ENCODE measurements around the gene GPR17.

Gene GPR17

DNA sequence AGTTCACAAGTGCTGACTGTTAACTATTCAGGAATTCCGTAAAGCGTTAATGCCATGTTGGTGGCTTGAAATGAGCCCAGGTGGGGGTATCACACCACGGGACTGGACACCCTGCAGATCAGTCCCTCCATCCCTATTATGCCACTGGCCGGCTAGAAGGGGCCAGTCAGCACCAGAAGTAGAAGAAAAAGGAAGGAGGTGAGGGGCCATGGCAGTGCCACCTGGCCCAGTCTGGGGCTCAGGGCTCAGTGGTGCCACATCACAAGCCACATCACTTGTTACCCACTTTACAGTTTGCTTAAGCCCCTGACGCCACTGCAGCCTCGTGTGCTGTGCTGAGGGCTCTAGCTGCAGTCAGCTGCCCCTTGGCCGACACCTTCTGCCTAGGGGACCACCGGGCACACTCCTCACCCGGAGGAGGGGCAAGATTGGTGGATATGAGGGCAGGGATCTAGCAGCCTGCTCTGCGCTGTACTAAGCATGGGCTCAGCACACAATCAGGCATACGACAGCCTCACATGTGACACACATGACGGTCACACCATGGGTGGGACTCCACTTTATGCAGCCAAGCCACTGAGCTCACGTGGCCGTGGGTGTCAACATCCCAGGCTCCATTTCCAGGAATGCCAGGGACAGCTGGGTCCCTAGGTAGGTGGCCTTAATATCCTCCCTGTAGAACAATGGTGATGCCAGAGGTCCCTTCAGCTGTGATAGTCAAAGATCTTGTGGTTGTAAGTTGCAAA, 25.8 kb downstream of the GPR17 start:
- no peak for DNase-seq (ENCODE audit: low read depth)

DNA sequence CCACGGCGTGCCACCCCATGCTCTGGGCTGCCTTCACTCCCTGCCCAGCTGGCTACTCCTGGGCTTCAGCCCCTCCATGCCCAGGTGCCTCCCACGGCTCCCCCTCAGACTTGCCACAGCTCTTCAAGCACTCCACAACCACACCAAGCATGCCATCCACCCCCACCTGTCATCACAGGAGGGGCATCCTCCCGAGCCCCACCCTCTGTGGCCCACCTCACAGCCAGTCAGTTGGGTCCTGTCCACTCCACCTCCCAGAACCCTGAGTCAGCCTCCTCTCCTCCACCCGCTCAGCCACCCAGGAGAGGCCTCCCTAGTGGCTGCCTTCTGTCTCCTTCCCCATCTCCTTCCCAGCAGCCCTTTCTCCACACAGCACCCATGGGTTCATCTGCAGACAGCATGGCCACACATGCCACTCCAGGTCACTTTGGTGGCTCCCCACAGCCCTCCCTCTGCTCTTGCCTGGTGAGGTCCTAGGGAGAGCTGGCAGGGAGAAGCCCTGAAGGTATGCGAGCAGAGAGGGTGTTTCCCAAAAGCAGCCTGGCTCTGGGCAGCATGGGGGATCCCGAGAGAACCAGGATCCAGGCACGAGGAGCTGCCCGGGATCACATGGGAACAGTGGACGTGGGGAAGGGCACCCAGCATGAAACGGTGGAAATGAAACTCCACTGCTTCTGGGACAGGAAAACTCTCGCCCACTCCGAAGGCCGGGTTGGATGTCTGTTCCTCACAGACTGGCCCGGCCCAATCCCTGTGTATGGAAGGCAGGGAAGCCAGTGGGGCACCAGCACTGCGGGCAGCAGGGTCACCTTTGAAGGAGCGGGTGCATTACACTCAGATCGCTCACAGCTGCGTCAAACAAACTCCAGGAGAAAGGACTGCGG, 26.6 kb downstream of the GPR17 start:
- no peak for DNase-seq (ENCODE audit: low read depth)

DNA sequence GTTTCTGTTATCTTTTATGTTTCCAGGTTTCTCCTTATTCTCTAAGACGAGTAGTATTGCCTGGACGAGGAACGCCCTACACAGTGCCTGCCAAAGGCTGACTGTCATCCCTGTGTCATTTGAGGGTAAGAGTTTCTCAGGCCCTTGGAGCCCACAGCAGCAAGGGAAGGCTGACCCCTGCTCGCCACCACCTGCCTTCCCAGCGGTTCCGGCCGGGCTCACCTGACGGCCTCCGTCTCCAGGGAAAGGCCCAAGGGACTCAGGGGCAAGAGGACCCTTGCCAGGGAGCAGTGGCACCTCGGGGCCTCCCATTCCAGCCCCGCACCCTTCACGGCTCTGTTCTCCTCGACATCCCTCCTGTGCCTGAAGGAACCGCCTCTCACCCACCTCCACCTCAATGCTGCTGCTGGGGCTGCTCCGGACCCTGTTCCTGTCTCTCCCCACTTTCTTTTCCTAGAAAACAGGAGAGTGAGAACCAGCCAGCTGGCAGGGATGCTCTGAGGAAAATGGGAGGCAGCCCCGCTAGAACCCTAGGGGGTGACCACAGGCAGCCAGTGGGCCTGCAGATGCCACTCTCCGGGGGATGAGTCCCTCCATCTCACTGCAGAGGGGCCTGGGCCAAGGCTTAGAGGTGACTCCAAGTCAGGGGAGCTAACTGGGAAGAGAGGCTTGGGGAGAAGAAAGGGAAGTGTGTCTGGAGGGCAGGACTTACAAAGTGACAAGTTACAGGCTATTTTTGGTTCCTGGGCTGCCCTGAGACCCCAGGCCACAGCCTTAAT, 27.5 kb downstream of the GPR17 start:
- no peak for DNase-seq (ENCODE audit: low read depth)

DNA sequence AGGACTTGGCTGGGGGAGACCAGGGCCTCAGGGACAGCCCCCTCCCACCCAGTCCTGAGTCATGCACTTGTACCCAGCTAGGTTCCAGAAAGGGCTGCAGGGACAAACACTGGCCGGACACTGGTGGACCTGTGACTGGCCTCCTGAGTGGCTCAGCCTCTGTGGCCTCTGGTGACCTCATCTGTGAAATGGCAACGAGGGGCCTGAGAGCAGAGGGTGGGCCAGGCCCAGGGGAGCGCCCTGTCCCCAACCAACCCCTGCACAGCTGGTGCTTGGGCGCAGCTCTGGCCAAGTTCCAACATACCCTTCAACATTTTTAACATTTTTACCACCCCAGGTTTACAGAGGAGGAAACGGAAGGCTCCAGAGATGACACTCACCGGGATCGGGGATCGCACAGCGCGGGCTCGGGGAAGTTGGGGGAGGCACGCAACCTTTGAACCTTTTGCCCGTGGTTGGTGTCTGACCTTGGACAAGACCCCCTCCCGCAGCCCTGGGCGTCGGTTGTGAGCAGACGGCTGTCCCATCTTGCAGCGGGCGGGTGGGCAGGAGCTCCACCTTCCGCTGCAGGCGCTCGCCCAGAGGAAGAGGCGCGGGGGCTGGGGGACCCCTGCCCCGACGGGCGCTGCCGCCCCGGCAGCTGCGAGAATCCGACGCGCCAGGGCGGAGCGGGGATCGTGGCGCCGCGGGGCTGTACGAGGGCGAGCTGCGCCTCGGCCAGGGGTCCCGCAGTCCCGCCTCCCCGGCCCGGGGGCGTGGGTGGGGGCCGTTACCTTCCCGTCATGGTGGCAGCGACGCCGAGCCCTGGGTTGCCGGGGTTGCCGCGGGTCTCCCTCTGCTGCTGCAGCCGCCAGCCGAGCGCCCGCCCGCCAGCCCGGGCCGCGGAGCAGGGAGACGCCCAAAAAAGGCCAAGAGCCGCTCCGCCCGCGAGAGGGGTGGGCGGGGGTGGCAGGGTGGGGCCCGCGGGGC, 28.6 kb downstream of the GPR17 start:
- no peak for DNase-seq (ENCODE audit: low read depth)

DNA sequence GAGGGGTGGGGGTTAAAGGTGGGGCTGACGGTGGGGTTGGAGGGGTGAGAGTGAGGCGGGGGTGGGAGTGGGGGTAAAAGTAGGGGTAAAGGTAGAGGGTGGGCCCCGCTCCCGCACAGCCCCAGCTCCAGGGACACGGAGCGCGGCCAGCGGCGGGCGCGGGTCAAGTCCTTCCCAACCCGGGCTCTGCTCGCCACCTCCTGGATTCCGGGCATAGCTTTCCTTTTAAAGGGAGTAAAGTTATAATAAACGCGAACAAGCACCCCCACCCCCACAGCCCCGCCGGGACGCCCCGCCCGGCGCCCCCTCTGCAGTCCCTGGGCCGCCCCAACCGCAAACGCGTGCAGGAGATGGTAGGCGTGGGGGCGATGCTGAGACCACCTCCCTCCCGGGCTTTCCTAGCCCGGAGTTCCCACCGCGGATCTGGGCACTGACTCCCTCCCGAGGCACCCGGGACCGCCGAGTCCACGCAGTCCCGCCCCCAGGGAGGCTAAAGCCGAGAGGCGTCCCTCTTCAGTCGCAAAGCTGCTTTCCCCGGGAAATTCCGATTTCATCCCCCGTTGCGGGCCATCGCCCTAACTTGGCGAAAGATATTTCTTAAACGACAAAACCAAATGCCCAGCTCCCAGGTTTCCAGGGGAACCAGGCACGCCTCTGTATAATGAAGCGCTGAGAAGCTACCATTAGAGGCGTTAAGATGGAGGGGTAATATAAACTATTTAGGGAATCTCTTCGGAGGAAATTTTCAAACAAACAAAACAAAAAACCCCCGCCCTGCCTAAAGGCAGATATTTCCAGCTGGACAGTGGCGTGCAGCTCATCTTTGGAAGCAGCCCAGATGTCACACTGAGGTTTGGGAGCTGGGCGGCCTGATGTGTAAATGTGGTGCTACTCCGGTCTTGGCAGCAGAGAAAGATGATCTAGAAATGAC, 29.6 kb downstream of the GPR17 start, which contains the start of gene LIMS2:
Gene LIMS2, minus strand, starts transcription at position 200 of the 931 bp plus-strand sequence. CDS start 506 bp downstream, outside the sequence.
- DNase-seq (ENCODE audit: low read depth), result no peak

DNA sequence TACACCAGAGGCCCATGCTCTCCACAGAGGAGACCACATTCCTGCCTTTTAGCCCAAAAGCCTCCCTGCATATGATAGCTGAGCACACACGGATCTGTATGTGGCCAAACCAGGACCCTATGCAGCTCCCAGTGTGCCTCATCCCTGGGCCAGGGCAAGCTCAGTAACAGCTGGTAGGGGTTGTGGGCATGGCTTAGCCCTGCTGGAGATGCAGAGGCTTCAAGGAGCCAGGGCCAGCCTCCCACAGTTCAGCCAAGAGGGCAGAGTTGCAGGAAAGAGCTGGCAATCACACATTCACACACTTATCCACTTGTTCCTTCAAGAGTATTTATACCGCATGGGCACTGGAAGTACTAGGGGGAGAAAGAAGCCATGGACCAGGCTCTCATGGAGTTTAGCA, 31.0 kb downstream of the GPR17 start:
- no peak for DNase-seq (ENCODE audit: low read depth)

DNA sequence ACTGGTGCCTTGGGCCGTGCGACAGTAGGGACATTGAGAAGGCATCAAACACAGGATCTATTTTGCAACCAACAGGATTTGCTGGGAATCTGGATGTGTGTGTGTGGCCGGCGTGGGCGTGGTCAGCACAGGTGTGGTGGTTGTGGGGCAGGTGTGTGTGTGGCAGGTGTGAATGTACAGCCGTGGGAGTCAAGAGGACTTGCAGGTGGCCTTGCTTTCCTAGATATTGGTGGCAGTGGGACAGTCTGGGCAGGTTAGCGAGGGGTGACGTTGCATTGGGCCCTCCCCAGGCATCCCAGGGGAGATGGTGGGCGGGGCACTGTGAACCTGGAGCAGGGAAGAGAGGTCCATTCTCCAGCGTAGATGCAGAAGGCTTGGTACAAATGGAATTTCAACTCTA, 32.6 kb downstream of the GPR17 start:
- DNase-seq (ENCODE audit: low read depth), result no peak

DNA sequence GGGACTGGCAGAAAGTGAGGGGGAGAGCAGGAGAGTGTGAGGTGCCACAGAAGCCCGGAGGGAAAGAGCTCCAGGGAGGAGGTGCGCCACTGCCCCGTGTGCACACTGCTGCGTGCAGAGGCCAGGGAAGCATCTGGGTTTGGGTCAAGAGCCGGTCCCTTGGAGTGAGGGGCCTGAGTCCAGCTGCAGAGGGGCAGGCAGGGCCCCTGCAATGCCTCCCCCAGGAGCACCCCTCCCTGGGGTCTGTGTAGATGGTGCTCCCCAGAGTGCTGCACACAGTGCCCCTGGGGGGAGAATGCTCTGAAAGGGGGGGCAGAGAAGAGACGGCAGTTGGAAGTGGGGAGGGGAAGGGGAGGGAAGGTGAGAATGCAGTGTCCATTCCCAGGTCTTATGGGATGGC, 33.0 kb downstream of the GPR17 start:
- DNase-seq (ENCODE audit: low read depth), result no peak

DNA sequence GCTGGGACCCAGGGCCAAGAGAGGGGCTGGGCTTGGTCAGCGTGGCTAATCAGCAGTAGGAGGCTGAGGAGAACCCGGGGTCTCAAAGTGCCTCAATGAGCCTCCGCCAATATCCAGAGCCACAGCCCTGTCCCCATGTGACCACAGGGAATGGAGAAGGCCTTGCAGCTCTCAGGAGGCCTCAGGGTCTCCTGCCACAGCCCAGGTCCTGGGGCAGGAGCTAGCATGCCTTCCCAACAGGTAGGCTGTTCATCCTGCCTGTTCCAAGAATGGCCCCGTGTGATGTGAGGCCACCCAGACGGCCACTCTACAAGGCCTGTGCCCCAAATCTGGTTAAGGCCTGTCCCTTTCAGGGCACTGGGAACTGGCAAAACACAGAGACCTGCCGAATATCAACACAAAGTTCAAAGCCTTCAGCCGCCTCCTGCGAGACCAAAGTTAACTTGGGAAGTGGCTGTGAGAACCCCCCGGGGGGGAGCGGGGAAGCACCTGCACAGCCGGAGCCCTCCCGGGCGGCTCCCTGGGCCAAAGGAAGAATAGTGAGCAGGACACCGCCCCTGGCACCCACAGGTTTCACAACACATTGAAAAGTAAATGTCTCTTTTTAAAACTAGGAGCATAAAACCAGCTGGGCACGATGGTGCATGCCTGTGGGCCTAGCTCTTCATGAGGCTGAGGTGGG, 33.9 kb downstream of the GPR17 start:
- no peak for DNase-seq (ENCODE audit: low read depth)

DNA sequence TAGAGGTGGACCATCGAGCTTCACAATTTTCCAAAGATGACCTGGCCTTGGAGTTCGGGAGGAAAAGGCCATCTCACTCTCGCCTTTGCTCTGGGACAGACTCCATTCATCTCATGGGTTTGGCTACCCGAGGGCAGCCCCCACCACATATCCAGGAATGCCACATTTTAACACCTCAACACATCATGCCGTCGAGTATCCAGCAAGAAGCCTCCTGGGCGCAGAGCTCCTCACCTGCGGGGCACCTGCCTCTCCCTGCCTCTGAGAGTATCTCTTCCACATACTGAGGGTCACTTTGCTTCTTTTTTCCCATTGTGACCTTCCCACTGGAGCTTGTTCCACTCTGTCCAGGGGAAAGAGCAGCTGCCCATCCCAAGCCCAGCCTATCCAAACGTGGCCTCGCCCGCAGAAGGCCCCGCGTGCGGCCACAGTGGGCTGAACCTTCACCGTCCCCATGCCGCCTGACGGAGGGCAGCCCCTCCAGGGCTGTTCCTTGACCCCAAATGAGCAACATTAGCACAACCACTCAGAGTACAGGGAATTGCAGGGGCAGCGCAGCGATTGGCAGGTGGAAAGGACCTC, 34.8 kb downstream of the GPR17 start:
- DNase-seq (ENCODE audit: low read depth), result no peak

DNA sequence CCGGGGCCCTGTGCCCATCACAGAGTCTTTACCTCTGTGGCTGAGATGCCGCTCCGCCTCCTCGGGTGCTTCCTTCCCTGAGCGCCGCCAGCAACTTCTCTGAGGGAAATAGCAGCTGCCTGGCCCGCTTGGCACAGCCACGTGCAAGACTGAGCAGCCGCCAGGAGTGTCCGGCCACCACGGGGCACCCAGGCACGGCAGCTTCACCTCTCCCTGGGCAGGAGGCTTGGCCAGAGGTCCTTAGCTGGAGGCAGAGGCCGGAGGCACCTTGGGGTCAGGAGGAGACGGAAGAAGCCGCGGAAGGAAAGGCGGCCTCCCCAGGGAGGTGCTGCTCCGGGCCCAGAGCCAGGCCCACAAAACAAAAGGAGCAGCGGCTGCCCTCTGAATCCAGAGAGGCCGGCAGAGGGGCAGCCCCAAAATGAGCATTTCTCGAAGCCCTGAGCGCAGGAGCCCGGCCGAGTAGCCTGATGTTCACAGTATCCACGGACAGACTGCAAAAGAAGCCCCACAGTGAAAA, 35.4 kb downstream of the GPR17 start:
- DNase-seq (ENCODE audit: low read depth), result no peak

DNA sequence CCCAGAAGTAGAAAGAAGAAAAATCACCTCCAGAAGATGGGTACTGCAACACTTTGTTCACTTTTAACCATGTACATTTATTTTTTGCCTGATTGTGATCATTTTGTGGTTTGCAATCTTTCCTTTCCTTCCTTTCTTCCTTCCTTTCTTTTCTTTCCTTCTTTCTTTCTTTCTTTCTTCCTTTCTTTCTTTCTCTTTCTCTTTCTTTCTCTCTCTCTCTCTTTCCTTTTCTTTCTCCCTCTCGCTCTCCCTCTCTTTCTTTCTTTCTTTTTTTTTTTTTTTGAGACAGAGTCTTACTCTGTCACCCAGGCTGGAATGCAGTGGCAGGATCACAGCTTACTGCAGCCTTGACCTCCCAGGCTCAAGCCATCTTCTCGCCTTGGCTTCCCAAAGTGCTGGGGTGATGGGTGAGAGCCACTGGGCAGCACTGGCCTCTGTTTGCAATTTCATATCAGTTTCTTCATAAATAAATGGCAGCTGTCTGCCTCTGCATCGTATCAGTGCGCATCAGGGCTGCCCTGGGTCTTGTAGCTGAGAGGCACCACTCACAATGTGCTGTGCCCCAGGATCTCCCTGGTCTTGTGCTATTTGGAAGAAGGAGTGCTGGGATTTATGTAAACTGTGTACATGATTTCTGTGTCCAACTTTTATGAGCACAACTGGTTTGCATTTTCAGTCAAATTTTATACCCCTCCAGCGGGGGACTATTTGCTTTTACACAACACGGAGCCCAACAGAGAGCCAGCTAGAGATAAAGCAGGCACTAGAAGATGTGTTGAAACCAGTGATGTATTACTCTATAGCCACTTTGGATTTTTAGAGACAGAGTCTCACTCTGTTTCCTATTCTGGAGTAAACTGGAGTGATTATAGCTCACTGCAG, 36.3 kb downstream of the GPR17 start:
- no peak for DNase-seq (ENCODE audit: low read depth)

DNA sequence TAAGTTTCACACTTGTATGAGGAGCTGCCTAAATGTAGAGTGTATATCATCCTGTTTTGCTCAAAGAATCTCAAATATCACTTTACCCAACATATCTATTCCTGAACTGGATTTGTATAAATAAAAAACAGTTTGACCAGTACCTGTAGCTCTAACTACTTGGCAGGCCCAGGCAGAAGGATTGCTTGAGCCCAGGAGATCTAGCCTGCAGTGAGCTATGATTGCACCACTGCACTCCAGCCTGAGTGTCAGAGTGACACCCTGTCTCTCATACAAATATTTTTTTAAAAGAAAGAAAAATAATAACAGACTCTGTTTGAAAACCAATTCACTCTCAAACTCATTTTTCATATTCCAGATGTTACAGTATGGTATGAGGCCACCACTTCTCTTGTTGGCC, 37.1 kb downstream of the GPR17 start:
- DNase-seq (ENCODE audit: low read depth), result no peak

DNA sequence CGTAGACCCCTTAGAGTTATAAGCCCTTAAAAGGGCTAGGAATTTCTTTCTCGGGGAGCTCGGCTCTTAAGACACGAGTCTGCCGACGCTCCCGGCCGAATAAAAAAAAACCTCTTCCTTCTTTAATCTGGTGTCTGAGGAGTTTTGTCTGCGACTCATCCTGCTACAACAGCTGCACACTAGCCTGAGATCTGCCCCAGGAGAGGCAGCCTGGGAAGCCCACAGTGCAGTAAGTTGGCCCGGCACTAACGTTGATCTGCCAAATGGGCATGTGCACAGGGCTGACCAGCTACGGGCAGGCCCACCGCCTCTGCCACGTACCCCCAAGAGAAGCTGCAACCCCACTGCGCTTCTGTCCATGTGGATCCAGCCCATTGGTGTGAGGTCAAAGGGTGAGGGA, 37.8 kb downstream of the GPR17 start:
- no peak for DNase-seq (ENCODE audit: low read depth)

DNA sequence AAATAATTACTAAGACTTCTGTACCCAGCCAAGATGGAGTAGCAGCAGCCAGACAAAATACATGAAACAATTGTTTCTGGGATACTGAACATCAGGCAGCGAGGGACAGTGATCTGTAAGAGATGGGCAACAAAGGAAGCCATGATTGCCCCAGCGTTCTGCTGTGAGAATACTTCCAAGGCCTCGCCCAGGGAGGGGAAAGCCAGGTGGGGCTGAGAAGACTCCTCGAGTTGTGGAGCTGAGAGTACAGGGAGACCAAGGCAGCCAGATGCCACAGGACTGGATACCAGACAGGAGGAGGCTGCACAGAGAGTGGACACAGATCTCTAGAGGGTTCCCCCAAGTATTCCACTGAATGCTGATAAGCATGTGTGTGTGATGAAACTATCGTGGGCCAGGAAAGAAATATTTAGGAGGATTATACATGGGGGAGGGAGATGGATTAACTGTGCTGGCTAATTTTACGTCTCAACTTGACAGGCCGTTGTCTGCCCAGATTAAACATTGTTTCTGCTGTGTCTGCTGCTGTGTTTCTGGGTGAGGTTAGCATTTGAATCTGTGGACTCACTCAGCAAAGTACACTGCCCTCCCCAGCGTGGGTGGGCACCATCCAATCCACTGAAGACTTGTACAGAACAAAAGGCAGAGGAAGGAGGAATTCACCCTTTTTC, 39.6 kb downstream of the GPR17 start:
- no peak for DNase-seq (ENCODE audit: low read depth)

DNA sequence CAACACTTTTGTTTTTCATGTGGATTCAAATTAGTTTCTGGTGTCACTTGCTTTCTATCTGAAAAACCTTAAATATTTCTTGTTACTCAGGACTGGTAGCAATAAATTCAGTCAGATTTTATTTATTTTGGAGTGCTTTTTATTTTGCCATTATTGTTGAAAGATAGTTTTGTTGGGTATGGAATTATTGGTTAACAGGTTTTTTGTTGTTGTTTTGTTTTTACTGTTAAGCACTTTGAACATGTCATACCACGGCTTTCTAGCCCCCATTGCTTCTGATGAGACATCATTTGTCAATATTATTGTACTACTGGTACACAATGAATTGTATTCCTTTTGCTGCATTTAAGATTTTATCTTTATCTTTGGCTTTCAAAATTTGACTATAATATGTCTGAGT, 42.5 kb downstream of the GPR17 start:
- no peak for DNase-seq (ENCODE audit: low read depth)

DNA sequence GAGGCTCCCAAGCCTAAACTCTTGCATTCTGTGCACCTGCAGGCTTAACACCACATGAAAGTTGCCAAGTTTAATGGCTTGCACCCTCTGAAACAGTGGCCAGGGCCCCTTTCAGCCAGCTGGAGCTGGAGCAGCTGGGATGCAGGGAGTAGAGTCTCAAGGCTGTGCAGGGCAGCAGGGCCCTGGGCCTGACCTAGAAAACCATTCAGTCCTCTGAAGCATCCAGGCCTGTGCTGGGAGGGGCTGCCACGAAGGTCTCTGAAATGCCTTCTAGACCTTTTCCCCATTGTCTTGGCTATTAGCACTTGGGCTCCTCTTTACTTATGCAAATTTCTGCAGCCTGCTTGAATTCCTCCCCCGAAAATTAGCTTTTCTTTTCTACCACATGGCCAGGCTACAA, 44.7 kb downstream of the GPR17 start:
- DNase-seq (ENCODE audit: low read depth), result no peak

Measured in stromal cell of bone marrow (primary cell).